ENCODE results near the gene RAB36. TPM values are rescaled to one million over a fixed set of nuclear protein-coding genes. Genes with fewer than 3 reads are reported as not detected.
A peak's percentile ranks its signal among the peaks of the same experiment; 100 is the strongest.
"Not testable (repeated sequence)": the region's sequence is repeated elsewhere in the genome, so short reads cannot be mapped to it uniquely, and the experiment has no call there.

The RAB36 gene
- total and polyA plus RNA-seq, 5 donors from 2014 or later, result 0.17 to 0.61 (median 0.49) TPM; not detected in 1

- Histone ChIP-seq H3K4me1 (ENCODE audit: control insufficient read depth, insufficient read depth, low read length, poor library complexity, severe bottlenecking) (peaks cover 2% of the 10 kb centered on the region), H3K27me3 (ENCODE audit: control insufficient read depth, insufficient read depth, low read length) (no peaks in the 10 kb centered on the region), H3K27ac (ENCODE audit: insufficient read depth, low read length, poor library complexity, severe bottlenecking) (no peak overlapping the region), H3K9me3 (ENCODE audit: control insufficient read depth in 2 of 2, low read length in 2 of 2) (no peaks in the 10 kb centered on the region), H3K36me3 (ENCODE audit: control insufficient read depth, insufficient read depth, low read length) (no peaks in the 10 kb centered on the region), H3K4me3 (ENCODE audit: low read depth, low read length) (no peak overlapping the region)
- H3K4me3 Mint-ChIP-seq, result no peak overlapping the region
- H3K27ac Mint-ChIP-seq, result no peak overlapping the region
- peaks cover 4% of the 10 kb centered on the region for H3K27me3 Mint-ChIP-seq
- DNase-seq, result no peak
- H3K4me1 Mint-ChIP-seq, result peaks cover 0 to 11% (median 0%) of the 10 kb centered on the region in 4 donors
- H3K36me3 Mint-ChIP-seq, result no peaks in the 10 kb centered on the region
- H3K9me3 Mint-ChIP-seq, result no peaks in the 10 kb centered on the region
- no peak for ATAC-seq (ENCODE audit: low read depth in 2 of 2)
These were observed 13.3 kb upstream of the RAB36 start for GRCh38 chr22:23131931-23132330.

DNA sequence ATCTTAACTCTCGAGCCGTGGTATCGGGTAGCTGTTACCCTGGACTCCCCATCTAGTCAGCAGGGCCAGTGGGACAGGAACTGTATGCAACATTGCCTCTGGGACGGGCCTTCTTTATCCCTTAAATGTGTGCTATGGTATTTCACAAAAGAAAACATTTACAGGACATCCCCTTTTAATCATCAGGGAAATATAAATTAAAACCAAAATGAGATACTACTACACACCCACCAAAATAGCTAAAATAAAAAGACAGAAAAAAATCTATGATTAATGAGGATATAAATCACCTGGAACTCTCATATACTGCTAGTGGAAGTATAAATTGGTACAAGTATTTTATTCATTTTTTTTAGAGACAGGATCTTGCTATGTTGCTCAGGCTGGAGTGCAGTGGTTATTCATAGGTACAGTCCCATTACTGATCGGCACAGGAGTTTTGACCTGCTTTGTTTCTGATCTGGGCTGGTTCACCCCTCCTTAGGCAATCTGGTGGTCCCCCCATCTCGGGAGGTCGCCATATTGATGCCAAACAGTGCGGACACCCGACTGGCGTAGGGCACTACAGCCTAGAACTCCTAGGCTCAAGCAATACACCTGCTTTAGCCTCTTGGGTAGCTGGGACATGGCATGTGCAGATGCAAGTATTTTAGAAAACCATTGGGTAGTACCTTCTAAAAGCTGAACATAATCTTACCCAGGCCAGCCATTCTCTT lies 12.7 kb upstream of the RAB36 start:
- Mint-ChIP-seq H3K27me3 (peaks cover 4% of the 10 kb centered on the region), H3K9me3 (no peaks in the 10 kb centered on the region), H3K4me3 (no peak overlapping the region), H3K4me1 (peaks cover 0 to 18% (median 1%) of the 10 kb centered on the region in 4 donors), H3K27ac (no peak overlapping the region), H3K36me3 (no peaks in the 10 kb centered on the region)
- peaks cover 8% of the 10 kb centered on the region for H3K4me1 ChIP-seq (ENCODE audit: control insufficient read depth, insufficient read depth, low read length, poor library complexity, severe bottlenecking)
- H3K27ac ChIP-seq (ENCODE audit: insufficient read depth, low read length, poor library complexity, severe bottlenecking), result no peak overlapping the region
- ATAC-seq (ENCODE audit: low read depth in 2 of 2), result no peak
- H3K36me3 ChIP-seq (ENCODE audit: control insufficient read depth, insufficient read depth, low read length), result no peaks in the 10 kb centered on the region
- no peaks in the 10 kb centered on the region for H3K27me3 ChIP-seq (ENCODE audit: control insufficient read depth, insufficient read depth, low read length)
- no peaks in the 10 kb centered on the region for H3K9me3 ChIP-seq (ENCODE audit: control insufficient read depth in 2 of 2, low read length in 2 of 2)
- H3K4me3 ChIP-seq (ENCODE audit: low read depth, low read length), result no peak overlapping the region
- DNase-seq, result no peak

DNA sequence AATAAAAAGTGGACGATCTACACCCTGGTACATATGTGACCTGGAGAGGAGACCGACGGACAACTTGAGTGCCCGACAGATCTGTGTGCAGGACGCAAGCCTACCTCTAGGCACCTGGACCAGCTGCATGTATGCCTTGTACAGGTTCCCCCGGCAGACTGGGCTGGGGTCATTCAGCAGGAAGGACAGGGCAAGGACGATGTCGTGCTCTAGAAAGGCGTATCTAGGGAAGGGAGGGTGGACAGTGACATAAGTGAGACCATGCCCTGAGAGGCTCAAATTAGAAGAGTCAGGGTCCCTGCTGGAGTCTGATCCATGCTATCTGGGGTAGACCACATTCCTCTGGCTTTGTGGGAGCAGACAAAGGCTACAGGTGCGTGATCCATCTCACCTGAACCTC lies 11.4 kb upstream of the RAB36 start:
- Mint-ChIP-seq H3K27me3 (no peaks in the 10 kb centered on the region), H3K9me3 (no peaks in the 10 kb centered on the region), H3K4me3 (no peak overlapping the region), H3K36me3 (no peaks in the 10 kb centered on the region), H3K27ac (no peak overlapping the region), H3K4me1 (peaks cover 4 to 28% (median 12%) of the 10 kb centered on the region in 4 donors)
- Histone ChIP-seq H3K27me3 (ENCODE audit: control insufficient read depth, insufficient read depth, low read length) (no peaks in the 10 kb centered on the region), H3K27ac (ENCODE audit: insufficient read depth, low read length, poor library complexity, severe bottlenecking) (no peak overlapping the region), H3K4me3 (ENCODE audit: low read depth, low read length) (no peak overlapping the region), H3K9me3 (ENCODE audit: control insufficient read depth in 2 of 2, low read length in 2 of 2) (no peaks in the 10 kb centered on the region), H3K36me3 (ENCODE audit: control insufficient read depth, insufficient read depth, low read length) (no peaks in the 10 kb centered on the region), H3K4me1 (ENCODE audit: control insufficient read depth, insufficient read depth, low read length, poor library complexity, severe bottlenecking) (peaks cover 22% of the 10 kb centered on the region)
- ATAC-seq (ENCODE audit: low read depth in 2 of 2) (no peak), DNase-seq (no peak)

GRCh38 chr22:23136991-23137390 lies 8.3 kb upstream of the RAB36 start:
- Mint-ChIP-seq H3K27ac (peak overlapping the region; percentile 93 to 99 (median 94)), H3K4me1 (peaks cover 7 to 52% (median 19%) of the 10 kb centered on the region in 4 donors)
- ATAC-seq (ENCODE audit: low read depth in 2 of 2), result not testable (repeated sequence)

GRCh38 chr22:23137468-23137867 lies 7.8 kb upstream of the RAB36 start:
- Mint-ChIP-seq H3K9me3 (no peaks in the 10 kb centered on the region), H3K4me3 (peak overlapping the region in 3 of 4 donors; percentile 73 to 83 (median 73)), H3K4me1 (peaks cover 7 to 57% (median 23%) of the 10 kb centered on the region in 4 donors), H3K27ac (peak overlapping the region; percentile 93 to 99 (median 94)), H3K27me3 (peaks cover 6% of the 10 kb centered on the region), H3K36me3 (no peaks in the 10 kb centered on the region)
- Histone ChIP-seq H3K27ac (ENCODE audit: insufficient read depth, low read length, poor library complexity, severe bottlenecking) (peak overlapping the region; percentile 71), H3K4me3 (ENCODE audit: low read depth, low read length) (peak overlapping the region; percentile 39), H3K27me3 (ENCODE audit: control insufficient read depth, insufficient read depth, low read length) (no peaks in the 10 kb centered on the region), H3K36me3 (ENCODE audit: control insufficient read depth, insufficient read depth, low read length) (no peaks in the 10 kb centered on the region), H3K4me1 (ENCODE audit: control insufficient read depth, insufficient read depth, low read length, poor library complexity, severe bottlenecking) (peaks cover 36% of the 10 kb centered on the region), H3K9me3 (ENCODE audit: control insufficient read depth in 2 of 2, low read length in 2 of 2) (no peaks in the 10 kb centered on the region)
- ATAC-seq (ENCODE audit: low read depth in 2 of 2), result no peak
- DNase-seq, result no peak

More at GRCh38 chr22:23136991-23137390, 8.3 kb upstream of the RAB36 start:
- not testable (repeated sequence) for H3K36me3 ChIP-seq (ENCODE audit: control insufficient read depth, insufficient read depth, low read length); H3K27me3 Mint-ChIP-seq; H3K4me3 Mint-ChIP-seq; H3K36me3 Mint-ChIP-seq; H3K27me3 ChIP-seq (ENCODE audit: control insufficient read depth, insufficient read depth, low read length); H3K4me3 ChIP-seq (ENCODE audit: low read depth, low read length); DNase-seq; H3K9me3 Mint-ChIP-seq; H3K9me3 ChIP-seq (ENCODE audit: control insufficient read depth in 2 of 2, low read length in 2 of 2)
- peak overlapping the region; percentile 71 for H3K27ac ChIP-seq (ENCODE audit: insufficient read depth, low read length, poor library complexity, severe bottlenecking)
- H3K4me1 ChIP-seq (ENCODE audit: control insufficient read depth, insufficient read depth, low read length, poor library complexity, severe bottlenecking), result peaks cover 32% of the 10 kb centered on the region

DNA sequence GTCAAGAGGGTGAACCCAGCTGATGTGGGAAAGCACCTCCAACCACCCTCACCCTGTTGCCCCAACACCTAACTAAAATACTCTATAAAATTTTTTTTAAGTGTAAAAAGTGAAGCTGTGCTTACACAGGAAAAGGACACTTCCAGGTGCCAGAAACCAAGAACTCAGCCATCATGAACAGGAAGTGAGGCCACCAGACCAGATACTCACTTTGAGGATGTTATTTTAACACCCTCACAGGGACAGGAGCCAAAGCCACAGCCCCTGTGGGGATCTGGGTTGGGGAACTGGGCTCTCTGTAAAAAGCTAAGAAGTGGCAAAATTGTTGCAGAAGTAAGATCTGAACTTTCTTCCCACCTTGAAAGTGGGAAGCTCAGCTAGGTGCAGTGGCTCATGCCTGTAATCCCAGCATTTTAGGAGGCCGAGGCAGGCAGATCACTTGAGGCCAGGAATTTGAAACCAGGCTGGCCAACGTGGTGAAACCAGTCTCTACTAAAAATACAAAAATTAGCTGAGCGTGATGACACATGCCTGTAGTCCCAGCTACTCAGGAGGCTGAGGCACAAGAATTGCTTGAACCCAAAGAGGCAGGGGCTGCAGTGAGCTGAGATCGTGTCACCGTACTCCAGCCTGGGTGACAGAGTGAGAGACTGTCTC lies 7.2 kb upstream of the RAB36 start:
- peaks cover 12 to 62% (median 25%) of the 10 kb centered on the region in 4 donors for H3K4me1 Mint-ChIP-seq
- DNase-seq, result peak in 2 of 3 donors; percentile 51 to 79
- H3K4me3 ChIP-seq (ENCODE audit: low read depth, low read length), result peak overlapping the region; percentile 39
- peak overlapping the region; percentile 58 to 83 (median 73) for H3K4me3 Mint-ChIP-seq
- ATAC-seq (ENCODE audit: low read depth in 2 of 2), result peak; percentile 10 to 24
- peaks cover 42% of the 10 kb centered on the region for H3K4me1 ChIP-seq (ENCODE audit: control insufficient read depth, insufficient read depth, low read length, poor library complexity, severe bottlenecking)
- no peaks in the 10 kb centered on the region for H3K9me3 ChIP-seq (ENCODE audit: control insufficient read depth in 2 of 2, low read length in 2 of 2)
- no peaks in the 10 kb centered on the region for H3K27me3 ChIP-seq (ENCODE audit: control insufficient read depth, insufficient read depth, low read length)
- H3K9me3 Mint-ChIP-seq, result no peaks in the 10 kb centered on the region
- peak overlapping the region; percentile 71 for H3K27ac ChIP-seq (ENCODE audit: insufficient read depth, low read length, poor library complexity, severe bottlenecking)
- peak overlapping the region; percentile 93 to 99 (median 94) for H3K27ac Mint-ChIP-seq
- no peaks in the 10 kb centered on the region for H3K36me3 ChIP-seq (ENCODE audit: control insufficient read depth, insufficient read depth, low read length)
- H3K36me3 Mint-ChIP-seq, result no peaks in the 10 kb centered on the region
- H3K27me3 Mint-ChIP-seq, result peaks cover 6% of the 10 kb centered on the region

DNA sequence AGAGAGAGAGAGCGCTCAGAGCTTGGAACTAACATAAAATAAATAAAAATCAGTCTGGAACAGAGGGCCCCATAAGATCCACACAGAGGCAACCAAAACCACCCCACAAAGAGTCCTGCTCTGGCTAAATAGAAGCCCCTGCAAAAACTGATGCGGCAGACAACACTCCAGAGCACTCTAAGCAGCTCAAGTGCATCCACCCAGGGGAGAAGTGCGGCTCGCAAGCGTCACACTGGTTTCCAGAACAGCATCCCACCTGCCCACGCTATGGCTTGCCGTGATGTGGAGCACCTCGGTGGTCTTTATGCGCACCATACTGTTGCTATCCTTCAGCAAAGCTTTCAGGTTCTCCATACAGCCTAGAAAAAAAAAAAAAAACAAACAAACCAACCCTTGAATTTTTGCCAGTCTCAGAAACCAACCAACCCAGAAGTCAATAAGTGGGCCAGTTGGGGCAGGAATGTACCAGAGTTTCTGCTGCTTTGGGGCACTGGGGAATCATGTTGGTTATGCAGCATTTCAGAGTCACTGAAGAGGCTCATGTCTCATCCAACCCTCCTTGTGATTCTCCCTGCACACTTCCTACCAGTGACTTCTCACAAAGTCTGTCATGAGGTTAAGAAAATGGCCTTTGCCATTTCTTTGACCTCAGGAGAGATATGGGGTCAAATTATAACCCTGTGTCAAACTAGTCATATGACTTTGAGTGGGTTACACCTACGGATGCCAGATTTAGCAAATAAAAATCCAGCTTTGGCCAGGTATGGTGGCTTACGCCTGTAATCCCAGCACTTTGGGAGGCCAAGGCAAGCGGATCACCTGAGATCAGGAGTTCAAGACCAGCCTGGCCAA lies 6.5 kb upstream of the RAB36 start:
- DNase-seq (no peak), ATAC-seq (ENCODE audit: low read depth in 2 of 2) (no peak)
- Histone ChIP-seq H3K9me3 (ENCODE audit: control insufficient read depth in 2 of 2, low read length in 2 of 2) (no peaks in the 10 kb centered on the region), H3K27ac (ENCODE audit: insufficient read depth, low read length, poor library complexity, severe bottlenecking) (peak overlapping the region; percentile 71), H3K4me3 (ENCODE audit: low read depth, low read length) (no peak overlapping the region), H3K4me1 (ENCODE audit: control insufficient read depth, insufficient read depth, low read length, poor library complexity, severe bottlenecking) (peaks cover 49% of the 10 kb centered on the region), H3K36me3 (ENCODE audit: control insufficient read depth, insufficient read depth, low read length) (no peaks in the 10 kb centered on the region), H3K27me3 (ENCODE audit: control insufficient read depth, insufficient read depth, low read length) (no peaks in the 10 kb centered on the region)
- Mint-ChIP-seq H3K27ac (peak overlapping the region; percentile 93 to 99 (median 94)), H3K27me3 (peaks cover 6% of the 10 kb centered on the region), H3K4me1 (peaks cover 16 to 68% (median 31%) of the 10 kb centered on the region in 4 donors), H3K4me3 (peak overlapping the region; percentile 26 to 83 (median 34)), H3K36me3 (no peaks in the 10 kb centered on the region), H3K9me3 (no peaks in the 10 kb centered on the region)
